ENCODE data around the gene RGS3.

GRCh38 chr9:113541019-113541900 is 77.7 kb downstream of the RGS3 start:
- TF ChIP-seq CTCF (IDR thresholded peaks at IDR 0.05): no peak
- no peak for TF ChIP-seq POLR2A (IDR thresholded peaks at IDR 0.05)
